GM12892 (cell line): ENCODE data around the gene TALDO1.

Experiments used
- POLR2A ChIP-seq: IDR thresholded peaks from 2 replicates; pipeline ENCODE4 v1.6.1; 2011; ENCODE audit warnings: low read depth, low read length, control low read depth
- POLR2AphosphoS5 ChIP-seq: IDR thresholded peaks from 2 replicates; pipeline ENCODE4 v1.6.1; 2011; ENCODE audit warnings: low read depth, low read length, control low read depth
- TAF1 ChIP-seq: IDR thresholded peaks from 2 replicates; pipeline ENCODE4 v1.6.1; 2011; ENCODE audit warnings: low read depth, mild to moderate bottlenecking, control low read depth, low read length, borderline replicate concordance

DNA sequence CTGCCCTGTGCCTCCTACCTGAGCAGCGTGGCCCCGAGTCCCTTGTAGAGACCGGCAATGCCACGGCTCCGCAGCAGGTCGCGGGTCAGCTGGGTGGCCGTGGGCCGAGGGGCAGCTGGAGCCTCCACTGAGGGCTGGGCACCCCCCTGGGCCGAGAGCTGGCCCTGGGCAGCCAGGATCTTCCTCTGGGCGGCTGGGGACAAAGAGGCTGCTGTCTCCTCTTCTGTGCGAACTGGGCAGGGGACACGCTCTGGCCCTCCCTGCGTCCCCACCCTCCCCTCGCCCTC lies 45.2 kb downstream of the TALDO1 start:
- TF ChIP-seq POLR2A (no peak), POLR2AphosphoS5 (no peak), TAF1 (no peak)
